ENCODE results near the gene DIPK1A.

GRCh38 chr1:92843046-92843423 lies 118.2 kb downstream of the DIPK1A start:
- TF ChIP-seq CTCF (IDR thresholded peaks at IDR 0.05) (no peak), POLR2A (IDR thresholded peaks at IDR 0.05) (no peak)

Data from adrenal gland (tissue), 5 donors.